Stimulated activated CD8-positive, alpha-beta memory T cell treated with anti-CD3 and anti-CD28 coated beads, Interleukin-4, amount 100 ng/mL, for 24 hours (primary cell): ENCODE measurements around the gene BCL7B.

ENCODE experiments used
- DNase-seq: peaks from one replicate; pipeline ENCODE4 v3.0.0-alpha.2; 2020; ENCODE audit warnings: low read depth

Gene BCL7B

DNA sequence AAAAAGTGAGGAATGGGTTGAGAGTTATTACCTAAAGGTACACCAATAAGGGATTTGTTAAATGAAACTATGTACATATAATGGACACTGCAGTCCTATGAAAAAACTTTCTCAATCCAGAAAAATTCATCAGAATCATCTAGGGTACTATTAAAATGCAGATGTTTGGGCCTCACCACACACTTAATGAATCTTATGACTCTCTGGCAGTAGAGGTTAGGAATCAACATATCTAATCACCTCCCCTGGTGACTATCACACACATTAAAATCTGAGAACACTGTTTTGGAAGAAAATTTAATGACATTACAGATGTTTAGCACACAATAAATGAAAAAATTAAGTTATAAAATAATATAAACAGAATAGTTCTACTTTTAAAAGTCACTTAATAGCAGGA lies 67.5 kb downstream of the BCL7B start:
- DNase-seq = no peak

DNA sequence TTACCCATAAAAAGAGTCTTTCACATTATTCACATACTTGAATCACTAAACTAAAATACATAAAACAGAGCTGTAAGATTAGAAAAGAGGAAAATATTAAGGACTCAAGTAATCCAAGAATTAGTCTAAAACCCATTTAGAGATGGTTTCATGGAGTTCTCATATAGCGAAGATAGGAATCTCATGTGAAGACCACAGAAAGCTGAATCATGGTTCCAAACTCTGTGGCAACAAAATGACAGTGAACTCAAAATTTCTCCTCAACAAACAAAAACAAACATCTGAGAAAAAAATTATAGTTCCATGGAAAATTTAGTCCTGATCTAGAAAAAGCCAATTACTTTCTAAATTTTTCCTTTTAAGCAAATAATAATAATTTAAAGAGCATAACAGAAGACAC lies 70.0 kb downstream of the BCL7B start:
- DNase-seq = no peak
